ENCODE measurements around the gene DGKI. TPM values are rescaled to one million over a fixed set of nuclear protein-coding genes. Genes with fewer than 3 reads are reported as not detected.

The DGKI gene
- total RNA-seq, 1 experiment from 2014 or later: not detected

DNA sequence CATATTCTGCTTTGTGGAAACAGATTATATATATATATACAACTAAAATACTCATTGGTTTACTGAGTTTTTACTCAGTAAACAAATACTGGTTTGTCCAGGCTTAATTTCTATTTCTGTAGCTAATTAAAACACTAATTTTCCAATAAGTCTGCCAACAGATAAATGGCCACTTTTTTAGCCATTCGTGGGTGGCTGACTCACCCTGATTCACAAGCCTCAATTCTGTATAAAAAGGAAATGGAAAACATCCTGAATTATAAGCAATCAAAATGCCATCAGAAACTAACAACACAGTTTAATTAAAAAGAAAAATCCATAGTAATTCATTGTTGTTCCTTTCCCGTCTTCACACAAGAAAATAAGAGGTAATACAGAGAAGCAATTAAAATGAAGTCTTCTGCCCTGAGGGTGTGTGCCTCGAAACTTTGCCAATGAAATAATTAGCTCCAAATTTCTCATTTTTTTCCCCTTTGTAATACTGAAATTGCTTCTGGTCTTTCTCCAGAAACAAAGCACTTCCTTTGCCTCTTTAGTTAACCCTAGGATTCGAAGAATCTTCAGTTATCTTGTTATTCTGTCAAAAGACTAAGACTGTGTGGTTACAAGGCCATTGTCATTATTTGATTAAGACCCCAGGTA is 384.6 kb downstream of the DGKI start:
- peaks cover 2% of the 10 kb centered on the region; the same call in 1 of the 2 replicates for H3K27me3 ChIP-seq (ENCODE audit: control insufficient read depth, insufficient read depth, low read length)
- no peak for TF ChIP-seq SIN3A (IDR thresholded peaks at IDR 0.05; ENCODE audit: borderline replicate concordance, insufficient read depth, low read depth, low read length)
- TF ChIP-seq, protein P1, sequence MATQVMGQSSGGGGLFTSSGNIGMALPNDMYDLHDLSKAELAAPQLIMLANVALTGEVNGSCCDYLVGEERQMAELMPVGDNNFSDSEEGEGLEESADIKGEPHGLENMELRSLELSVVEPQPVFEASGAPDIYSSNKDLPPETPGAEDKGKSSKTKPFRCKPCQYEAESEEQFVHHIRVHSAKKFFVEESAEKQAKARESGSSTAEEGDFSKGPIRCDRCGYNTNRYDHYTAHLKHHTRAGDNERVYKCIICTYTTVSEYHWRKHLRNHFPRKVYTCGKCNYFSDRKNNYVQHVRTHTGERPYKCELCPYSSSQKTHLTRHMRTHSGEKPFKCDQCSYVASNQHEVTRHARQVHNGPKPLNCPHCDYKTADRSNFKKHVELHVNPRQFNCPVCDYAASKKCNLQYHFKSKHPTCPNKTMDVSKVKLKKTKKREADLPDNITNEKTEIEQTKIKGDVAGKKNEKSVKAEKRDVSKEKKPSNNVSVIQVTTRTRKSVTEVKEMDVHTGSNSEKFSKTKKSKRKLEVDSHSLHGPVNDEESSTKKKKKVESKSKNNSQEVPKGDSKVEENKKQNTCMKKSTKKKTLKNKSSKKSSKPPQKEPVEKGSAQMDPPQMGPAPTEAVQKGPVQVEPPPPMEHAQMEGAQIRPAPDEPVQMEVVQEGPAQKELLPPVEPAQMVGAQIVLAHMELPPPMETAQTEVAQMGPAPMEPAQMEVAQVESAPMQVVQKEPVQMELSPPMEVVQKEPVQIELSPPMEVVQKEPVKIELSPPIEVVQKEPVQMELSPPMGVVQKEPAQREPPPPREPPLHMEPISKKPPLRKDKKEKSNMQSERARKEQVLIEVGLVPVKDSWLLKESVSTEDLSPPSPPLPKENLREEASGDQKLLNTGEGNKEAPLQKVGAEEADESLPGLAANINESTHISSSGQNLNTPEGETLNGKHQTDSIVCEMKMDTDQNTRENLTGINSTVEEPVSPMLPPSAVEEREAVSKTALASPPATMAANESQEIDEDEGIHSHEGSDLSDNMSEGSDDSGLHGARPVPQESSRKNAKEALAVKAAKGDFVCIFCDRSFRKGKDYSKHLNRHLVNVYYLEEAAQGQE (IDR thresholded peaks at IDR 0.05; ENCODE audit: insufficient read depth in 1 of 2, low read depth in 2 of 2, low read length in 1 of 2): no peak
- TF ChIP-seq TCF7L2 (IDR thresholded peaks at IDR 0.05; ENCODE audit: low read depth, low read length): no peak
- TF ChIP-seq, protein P2, sequence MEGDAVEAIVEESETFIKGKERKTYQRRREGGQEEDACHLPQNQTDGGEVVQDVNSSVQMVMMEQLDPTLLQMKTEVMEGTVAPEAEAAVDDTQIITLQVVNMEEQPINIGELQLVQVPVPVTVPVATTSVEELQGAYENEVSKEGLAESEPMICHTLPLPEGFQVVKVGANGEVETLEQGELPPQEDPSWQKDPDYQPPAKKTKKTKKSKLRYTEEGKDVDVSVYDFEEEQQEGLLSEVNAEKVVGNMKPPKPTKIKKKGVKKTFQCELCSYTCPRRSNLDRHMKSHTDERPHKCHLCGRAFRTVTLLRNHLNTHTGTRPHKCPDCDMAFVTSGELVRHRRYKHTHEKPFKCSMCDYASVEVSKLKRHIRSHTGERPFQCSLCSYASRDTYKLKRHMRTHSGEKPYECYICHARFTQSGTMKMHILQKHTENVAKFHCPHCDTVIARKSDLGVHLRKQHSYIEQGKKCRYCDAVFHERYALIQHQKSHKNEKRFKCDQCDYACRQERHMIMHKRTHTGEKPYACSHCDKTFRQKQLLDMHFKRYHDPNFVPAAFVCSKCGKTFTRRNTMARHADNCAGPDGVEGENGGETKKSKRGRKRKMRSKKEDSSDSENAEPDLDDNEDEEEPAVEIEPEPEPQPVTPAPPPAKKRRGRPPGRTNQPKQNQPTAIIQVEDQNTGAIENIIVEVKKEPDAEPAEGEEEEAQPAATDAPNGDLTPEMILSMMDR (IDR thresholded peaks at IDR 0.05): no peak
- no peak for TF ChIP-seq POLR2AphosphoS5 (IDR thresholded peaks at IDR 0.05; ENCODE audit: low read depth, low read length)
- POLR2A ChIA-PET: no interaction called here
- in situ Hi-C loops (cut with HindIII; ENCODE audit: low pct_unique_long_range_greater_than_20kb, low sequenced_read_pairs) (no loop called here), intact Hi-C loops (cut with micrococcal nuclease; ENCODE audit: unreplicated experiment) (no loop called here)
- CTCF ChIA-PET: no interaction called here
- DNase-seq (ENCODE audit: low read depth, low spot score) (no peak), ATAC-seq (no peak)
- no peaks in the 10 kb centered on the region for H3K36me3 ChIP-seq (ENCODE audit: control insufficient read depth, insufficient read depth, low read length)
- H3K4me3 ChIP-seq (ENCODE audit: low read depth in 2 of 2, low read length in 2 of 2): no peak overlapping the region
- H3K4me1 ChIP-seq (ENCODE audit: control insufficient read depth, insufficient read depth, low read length): no peaks in the 10 kb centered on the region
- no peaks in the 10 kb centered on the region for H3K9me3 ChIP-seq (ENCODE audit: control insufficient read depth, insufficient read depth, low read depth, low read length)
- BruUV-seq (replicated peaks): no TSS peak
- H3K27ac ChIP-seq (ENCODE audit: low read length): no peak overlapping the region

DNA sequence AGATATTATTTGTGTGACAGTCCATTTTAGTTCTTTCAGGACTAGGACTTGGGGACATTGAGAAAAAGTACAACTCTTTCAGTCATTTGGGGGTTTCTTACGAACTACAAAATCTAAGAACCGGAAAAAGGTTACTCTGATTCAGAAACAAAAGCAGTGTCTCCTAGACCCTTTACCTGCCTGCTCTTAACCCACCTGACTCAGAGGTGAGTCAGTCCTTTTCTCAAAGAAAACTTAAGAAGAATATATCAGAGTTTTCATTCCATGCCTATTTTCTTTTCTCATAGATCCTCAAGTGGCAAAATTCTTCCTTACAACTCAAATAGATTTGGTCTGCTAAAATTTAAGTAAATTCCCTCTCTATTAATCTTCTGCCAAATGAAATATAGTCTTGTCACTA is 388.4 kb downstream of the DGKI start:
- CTCF ChIA-PET: no interaction called here
- H3K36me3 ChIP-seq (ENCODE audit: control insufficient read depth, insufficient read depth, low read length): no peaks in the 10 kb centered on the region
- intact Hi-C loops (cut with micrococcal nuclease; ENCODE audit: unreplicated experiment) (no loop called here), in situ Hi-C loops (cut with HindIII; ENCODE audit: low pct_unique_long_range_greater_than_20kb, low sequenced_read_pairs) (no loop called here)
- H3K27me3 ChIP-seq (ENCODE audit: control insufficient read depth, insufficient read depth, low read length): peaks cover 3% of the 10 kb centered on the region; the same call in 1 of the 2 replicates
- ATAC-seq (no peak), DNase-seq (ENCODE audit: low read depth, low spot score) (no peak)
- H3K9me3 ChIP-seq (ENCODE audit: control insufficient read depth, insufficient read depth, low read depth, low read length): no peaks in the 10 kb centered on the region
- TF ChIP-seq TCF7L2 (IDR thresholded peaks at IDR 0.05; ENCODE audit: low read depth, low read length) (no peak), POLR2AphosphoS5 (IDR thresholded peaks at IDR 0.05; ENCODE audit: low read depth, low read length) (no peak), SIN3A (IDR thresholded peaks at IDR 0.05; ENCODE audit: borderline replicate concordance, insufficient read depth, low read depth, low read length) (no peak)
- TF ChIP-seq, protein P1 (IDR thresholded peaks at IDR 0.05; ENCODE audit: insufficient read depth in 1 of 2, low read depth in 2 of 2, low read length in 1 of 2): no peak
- TF ChIP-seq, protein P2 (IDR thresholded peaks at IDR 0.05): no peak
- no peak overlapping the region for H3K27ac ChIP-seq (ENCODE audit: low read length)
- POLR2A ChIA-PET: no interaction called here
- no peak overlapping the region for H3K4me3 ChIP-seq (ENCODE audit: low read depth in 2 of 2, low read length in 2 of 2)
- BruUV-seq (replicated peaks): no TSS peak
- no peaks in the 10 kb centered on the region for H3K4me1 ChIP-seq (ENCODE audit: control insufficient read depth, insufficient read depth, low read length)
